VCaP (cell line): ENCODE results near the gene SDC3.

Experiments
- H3K27ac ChIP-seq: fragments of 450-650 bp; 2 replicates; pipeline ENCODE4 v1.5.1; 2017
- TF ChIP-seq, protein P1 (sequence below): fragments of 450-650 bp; conservative IDR thresholded peaks from 2 replicates; pipeline ENCODE4 v1.5.1; 2017; ENCODE audit warnings: mild to moderate bottlenecking, moderate library complexity

Gene SDC3

DNA sequence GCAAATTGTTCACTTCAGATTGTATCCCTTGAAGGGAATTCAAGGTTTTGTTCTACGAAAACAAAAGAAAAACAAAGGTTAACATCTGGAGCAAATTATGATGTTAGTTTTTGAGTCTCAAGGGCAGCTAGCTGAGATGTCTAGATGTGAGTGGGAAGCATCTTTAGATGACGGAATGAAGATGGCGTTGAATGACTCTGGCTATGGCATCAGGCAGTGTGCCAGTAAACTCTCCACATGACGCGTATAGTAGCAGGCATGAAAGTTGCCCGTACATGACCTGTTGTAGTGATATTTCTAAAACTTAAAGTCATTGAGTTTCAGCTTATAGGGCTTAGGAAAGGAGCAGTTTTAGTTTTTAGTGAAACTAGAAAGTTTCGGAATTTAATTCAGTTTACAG is 12.3 kb upstream of the SDC3 start:
- TF ChIP-seq, protein P1, sequence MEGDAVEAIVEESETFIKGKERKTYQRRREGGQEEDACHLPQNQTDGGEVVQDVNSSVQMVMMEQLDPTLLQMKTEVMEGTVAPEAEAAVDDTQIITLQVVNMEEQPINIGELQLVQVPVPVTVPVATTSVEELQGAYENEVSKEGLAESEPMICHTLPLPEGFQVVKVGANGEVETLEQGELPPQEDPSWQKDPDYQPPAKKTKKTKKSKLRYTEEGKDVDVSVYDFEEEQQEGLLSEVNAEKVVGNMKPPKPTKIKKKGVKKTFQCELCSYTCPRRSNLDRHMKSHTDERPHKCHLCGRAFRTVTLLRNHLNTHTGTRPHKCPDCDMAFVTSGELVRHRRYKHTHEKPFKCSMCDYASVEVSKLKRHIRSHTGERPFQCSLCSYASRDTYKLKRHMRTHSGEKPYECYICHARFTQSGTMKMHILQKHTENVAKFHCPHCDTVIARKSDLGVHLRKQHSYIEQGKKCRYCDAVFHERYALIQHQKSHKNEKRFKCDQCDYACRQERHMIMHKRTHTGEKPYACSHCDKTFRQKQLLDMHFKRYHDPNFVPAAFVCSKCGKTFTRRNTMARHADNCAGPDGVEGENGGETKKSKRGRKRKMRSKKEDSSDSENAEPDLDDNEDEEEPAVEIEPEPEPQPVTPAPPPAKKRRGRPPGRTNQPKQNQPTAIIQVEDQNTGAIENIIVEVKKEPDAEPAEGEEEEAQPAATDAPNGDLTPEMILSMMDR = no peak
- H3K27ac ChIP-seq = no peak overlapping the region

DNA sequence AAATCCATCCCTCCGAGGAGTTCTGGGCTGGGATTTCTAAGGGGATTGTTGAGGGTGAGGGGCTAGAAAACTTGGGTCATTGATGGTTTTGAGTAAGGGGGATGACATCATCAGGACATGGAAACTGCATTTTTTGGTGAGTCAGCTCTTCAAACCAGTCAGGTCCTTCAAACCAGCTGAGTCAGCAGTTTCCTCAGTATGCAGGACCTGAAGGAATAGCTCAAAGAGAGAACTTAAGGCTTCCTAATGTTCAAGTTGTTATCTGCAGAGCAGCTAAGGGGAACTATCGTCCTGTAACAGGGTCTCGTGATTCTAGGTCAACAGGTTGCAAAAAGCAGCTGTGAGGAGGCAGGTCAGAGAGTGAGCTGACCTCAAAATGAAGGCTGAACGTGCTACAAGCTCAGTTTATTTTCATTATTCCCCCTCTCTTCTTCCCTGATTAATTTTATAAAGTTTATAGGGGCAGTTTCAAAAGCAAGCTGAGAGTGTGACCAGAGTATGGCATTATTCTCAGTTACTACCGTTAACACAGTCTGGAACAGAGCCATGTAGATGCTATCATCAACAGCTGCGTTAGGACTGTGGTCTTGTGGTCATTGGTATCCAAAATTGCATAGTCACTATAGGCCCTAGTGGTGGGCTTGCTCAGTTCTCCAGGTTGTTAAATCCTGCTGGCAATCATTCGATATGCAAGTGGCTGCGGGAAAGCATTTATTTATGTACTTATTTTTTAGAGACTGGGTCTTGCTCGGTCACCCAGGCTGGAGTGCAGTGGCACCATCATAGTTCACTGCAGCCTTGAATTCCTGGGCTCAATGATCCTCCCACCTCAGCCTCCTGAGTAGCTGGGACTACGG is 10.7 kb upstream of the SDC3 start:
- TF ChIP-seq, protein P1 = no peak
- no peak overlapping the region for H3K27ac ChIP-seq

DNA sequence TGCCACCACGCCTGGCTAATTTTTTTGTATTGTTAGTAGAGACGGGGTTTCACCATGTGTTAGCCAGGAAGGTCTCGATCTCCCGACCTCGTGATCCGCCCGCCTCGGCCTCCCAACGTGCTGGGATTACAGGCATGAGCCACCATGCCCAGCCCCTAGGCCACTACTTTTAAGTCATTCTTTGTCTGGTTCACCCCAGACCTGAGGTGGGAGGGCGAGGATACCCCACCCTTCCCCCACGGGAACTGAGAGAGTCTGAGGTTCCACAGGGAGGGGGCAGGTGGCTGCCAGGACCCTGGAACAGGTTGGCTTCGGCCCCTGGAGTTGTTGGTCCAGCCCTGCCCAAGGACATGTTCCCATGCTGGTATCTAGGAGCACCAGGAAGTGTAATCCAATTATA is 7.7 kb upstream of the SDC3 start:
- H3K27ac ChIP-seq = no peak overlapping the region
- TF ChIP-seq, protein P1 = no peak

DNA sequence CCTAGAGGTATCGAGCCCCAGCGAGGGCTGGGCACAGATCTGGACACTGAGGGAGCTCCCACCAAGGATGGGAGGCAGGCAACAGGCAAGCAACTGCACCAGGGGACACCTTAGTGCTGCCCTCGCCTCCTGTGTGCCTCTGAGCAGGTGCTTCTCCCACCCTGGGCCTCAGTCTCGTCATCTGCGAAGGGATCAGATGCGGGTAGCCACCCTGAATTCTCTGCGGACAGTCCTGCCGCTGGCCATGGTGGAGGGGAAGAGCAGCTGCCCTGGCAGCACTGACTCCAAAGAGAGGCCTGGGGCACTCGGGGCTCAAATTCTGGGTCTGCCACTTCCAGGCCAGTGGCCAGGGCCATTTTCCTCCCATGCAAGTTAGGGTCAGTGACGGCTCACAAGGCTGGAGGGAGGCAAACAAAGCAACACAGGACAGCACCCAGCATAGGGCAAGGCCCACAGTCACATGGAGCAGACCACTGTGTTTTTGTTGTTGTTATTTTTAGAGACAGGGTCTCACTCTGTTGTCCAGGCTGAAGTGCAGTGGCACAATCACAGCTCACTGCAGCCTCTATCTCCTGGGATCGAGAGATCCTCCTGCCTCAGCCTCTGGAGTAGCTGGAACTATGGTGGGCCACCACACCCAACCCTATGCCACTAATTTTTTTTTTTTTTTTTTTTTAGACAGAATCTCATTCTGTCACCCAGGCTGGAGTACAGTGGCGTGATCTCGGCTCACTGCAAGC is 7.1 kb upstream of the SDC3 start:
- TF ChIP-seq, protein P1 = no peak

DNA sequence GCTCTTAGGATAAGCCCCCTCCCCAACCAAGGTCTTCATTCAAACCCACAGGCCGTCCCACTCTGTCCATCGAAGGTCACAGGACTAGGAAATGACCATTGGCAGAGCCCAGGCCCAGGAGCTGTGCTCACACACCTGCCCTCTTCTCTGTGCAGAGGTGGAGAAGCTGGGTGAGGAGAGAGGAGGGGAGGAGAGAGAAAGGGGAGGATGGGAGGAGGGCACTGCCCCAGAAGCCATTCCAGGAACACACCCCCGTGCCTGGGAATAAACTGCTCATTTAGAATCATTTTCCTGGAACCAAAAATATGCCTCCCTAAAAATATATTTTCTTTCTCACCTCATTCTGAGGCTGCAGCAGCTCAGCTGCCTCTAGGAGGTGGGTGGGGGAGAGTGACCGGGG is 6.4 kb upstream of the SDC3 start:
- TF ChIP-seq, protein P1 = no peak
- H3K27ac ChIP-seq = no peak overlapping the region

More for the DNA sequence above, 7.1 kb upstream of the SDC3 start:
- no peak overlapping the region for H3K27ac ChIP-seq

DNA sequence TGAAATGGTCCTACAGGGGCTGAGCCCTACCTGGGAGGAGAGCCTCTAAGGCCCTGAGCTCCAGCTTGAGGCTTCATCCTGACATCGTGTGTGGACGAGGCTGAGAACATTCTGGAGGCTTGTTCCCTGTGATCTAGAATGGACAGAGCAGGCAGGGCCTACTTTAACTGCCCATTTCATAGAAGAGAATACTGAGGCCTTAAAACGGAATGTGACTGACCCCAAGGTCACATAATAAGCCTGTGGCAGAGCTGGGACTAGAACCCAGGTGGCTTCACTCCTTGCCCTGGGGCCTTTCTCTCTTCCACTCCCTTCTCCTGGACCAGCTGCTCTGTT is 6.0 kb upstream of the SDC3 start:
- H3K27ac ChIP-seq = no peak overlapping the region

More for the DNA sequence above, 6.0 kb upstream of the SDC3 start:
- TF ChIP-seq, protein P1 = no peak
